ENCODE data around the gene CALD1. TPM values are rescaled to one million over a fixed set of nuclear protein-coding genes. Genes with fewer than 3 reads are reported as not detected.

Gene CALD1
- polyA plus RNA-seq, 1 donor from 2014 or later, result 8.0 TPM

DNA sequence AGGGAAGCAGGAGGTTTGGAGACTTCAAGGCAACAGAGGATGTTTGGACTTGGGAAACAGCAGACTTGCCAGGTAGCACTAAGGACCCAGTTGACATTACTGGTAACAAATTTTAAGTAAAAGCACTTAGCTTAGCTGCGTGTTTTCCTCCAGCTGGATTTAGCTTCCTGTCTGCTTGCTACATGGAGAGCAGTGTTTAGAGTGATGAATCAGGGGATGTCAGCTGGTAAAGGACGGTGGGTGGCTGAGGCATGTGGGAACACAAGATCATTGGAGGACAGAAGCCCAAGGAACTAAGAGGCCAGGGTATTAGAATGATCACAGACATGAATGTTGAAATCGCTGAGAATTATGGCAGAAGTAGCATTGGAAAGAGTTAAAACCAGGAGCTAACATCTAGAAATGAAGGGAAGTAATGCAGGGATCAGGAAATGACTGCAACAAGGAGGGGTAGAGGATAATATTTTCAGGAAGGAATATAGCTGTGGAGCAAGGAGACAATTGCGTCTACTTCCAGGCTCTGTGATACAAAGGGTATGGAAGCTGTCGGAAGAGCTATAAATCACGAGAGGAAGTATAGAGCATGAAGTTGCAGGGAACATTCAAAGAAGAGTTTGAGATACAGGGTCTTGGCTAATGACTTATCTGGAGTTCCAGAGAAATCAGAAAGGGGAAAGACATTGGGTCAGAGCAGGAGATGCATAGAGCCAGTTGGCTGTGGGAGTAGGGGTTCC lies 34.4 kb downstream of the CALD1 start:
- Histone ChIP-seq H2AFZ (ENCODE audit: low read depth, low read length) (no peak overlapping the region), H4K20me1 (ENCODE audit: insufficient read depth) (no peaks in the 10 kb centered on the region), H3K79me2 (replicated peaks; ENCODE audit: insufficient read depth, low read length) (no peaks in the 10 kb centered on the region), H3K9me3 (ENCODE audit: low read length) (no peaks in the 10 kb centered on the region), H3K4me3 (ENCODE audit: low read length) (no peak overlapping the region), H3F3A (ENCODE audit: insufficient read depth, low read length, poor library complexity, severe bottlenecking) (no peaks in the 10 kb centered on the region), H3K4me2 (ENCODE audit: low read length) (no peak overlapping the region), H3K27ac (ENCODE audit: low read length) (no peak overlapping the region), H3K36me3 (ENCODE audit: insufficient read depth, low read length) (no peaks in the 10 kb centered on the region), H3K27me3 (ENCODE audit: insufficient read depth, low read depth, low read length) (no peaks in the 10 kb centered on the region), H3K9ac (ENCODE audit: low read length) (no peak overlapping the region), H3K9me2 (ENCODE audit: insufficient read depth, low read length) (no peaks in the 10 kb centered on the region)
- TF ChIP-seq EZH2 (IDR thresholded peaks at IDR 0.05; ENCODE audit: borderline replicate concordance, insufficient read depth, low read length, poor library complexity, severe bottlenecking) (no peak), MXI1 (conservative IDR thresholded peaks at IDR 0.05; ENCODE audit: poor library complexity, severe bottlenecking) (no peak), TAF1 (IDR thresholded peaks at IDR 0.05; ENCODE audit: low read depth) (no peak), POLR2AphosphoS5 (IDR thresholded peaks at IDR 0.05) (no peak)

DNA sequence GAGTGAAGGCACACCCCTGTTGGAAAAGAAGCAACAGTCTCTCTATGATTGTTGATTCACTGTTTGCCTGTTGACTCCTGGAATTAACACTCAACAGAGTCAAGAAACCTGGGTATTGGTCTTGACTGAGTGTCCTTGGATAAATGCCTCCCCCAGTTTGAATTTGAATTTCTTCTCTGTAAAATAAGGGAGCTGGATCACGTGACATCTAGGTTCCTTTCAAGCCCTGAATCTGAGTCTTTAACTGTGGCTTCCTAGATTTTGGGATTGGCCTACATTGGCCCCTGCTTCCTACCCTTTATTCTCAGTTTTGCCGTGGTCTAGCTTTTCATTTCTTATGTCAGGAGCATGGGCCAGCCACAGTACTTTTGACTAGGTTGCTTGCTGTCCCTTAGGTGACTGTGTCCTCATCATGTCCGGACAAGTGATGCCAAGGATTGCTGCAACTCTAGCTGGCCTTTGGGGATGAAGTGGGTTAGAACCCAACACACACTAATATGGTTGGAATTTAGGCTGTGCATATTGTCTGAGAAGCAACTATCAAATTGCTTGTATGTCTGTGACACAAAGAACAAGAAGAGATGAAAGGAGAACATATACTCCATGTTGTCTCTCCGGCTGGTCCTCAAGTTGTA lies 35.4 kb downstream of the CALD1 start:
- Histone ChIP-seq H3K27ac (ENCODE audit: low read length) (no peak overlapping the region), H3F3A (ENCODE audit: insufficient read depth, low read length, poor library complexity, severe bottlenecking) (no peaks in the 10 kb centered on the region), H3K4me2 (ENCODE audit: low read length) (no peak overlapping the region), H3K27me3 (ENCODE audit: insufficient read depth, low read depth, low read length) (no peaks in the 10 kb centered on the region), H3K9ac (ENCODE audit: low read length) (no peak overlapping the region), H3K9me3 (ENCODE audit: low read length) (no peaks in the 10 kb centered on the region), H3K36me3 (ENCODE audit: insufficient read depth, low read length) (no peaks in the 10 kb centered on the region), H3K4me3 (ENCODE audit: low read length) (no peak overlapping the region), H2AFZ (ENCODE audit: low read depth, low read length) (no peak overlapping the region), H4K20me1 (ENCODE audit: insufficient read depth) (no peaks in the 10 kb centered on the region), H3K79me2 (replicated peaks; ENCODE audit: insufficient read depth, low read length) (no peaks in the 10 kb centered on the region), H3K9me2 (ENCODE audit: insufficient read depth, low read length) (no peaks in the 10 kb centered on the region)
- no peak for TF ChIP-seq EZH2 (IDR thresholded peaks at IDR 0.05; ENCODE audit: borderline replicate concordance, insufficient read depth, low read length, poor library complexity, severe bottlenecking)
- no peak for TF ChIP-seq MXI1 (conservative IDR thresholded peaks at IDR 0.05; ENCODE audit: poor library complexity, severe bottlenecking)
- no peak for TF ChIP-seq SMC3 (conservative IDR thresholded peaks at IDR 0.05; ENCODE audit: poor library complexity)
- no peak for TF ChIP-seq POLR2AphosphoS5 (IDR thresholded peaks at IDR 0.05)
- TF ChIP-seq, protein P1, sequence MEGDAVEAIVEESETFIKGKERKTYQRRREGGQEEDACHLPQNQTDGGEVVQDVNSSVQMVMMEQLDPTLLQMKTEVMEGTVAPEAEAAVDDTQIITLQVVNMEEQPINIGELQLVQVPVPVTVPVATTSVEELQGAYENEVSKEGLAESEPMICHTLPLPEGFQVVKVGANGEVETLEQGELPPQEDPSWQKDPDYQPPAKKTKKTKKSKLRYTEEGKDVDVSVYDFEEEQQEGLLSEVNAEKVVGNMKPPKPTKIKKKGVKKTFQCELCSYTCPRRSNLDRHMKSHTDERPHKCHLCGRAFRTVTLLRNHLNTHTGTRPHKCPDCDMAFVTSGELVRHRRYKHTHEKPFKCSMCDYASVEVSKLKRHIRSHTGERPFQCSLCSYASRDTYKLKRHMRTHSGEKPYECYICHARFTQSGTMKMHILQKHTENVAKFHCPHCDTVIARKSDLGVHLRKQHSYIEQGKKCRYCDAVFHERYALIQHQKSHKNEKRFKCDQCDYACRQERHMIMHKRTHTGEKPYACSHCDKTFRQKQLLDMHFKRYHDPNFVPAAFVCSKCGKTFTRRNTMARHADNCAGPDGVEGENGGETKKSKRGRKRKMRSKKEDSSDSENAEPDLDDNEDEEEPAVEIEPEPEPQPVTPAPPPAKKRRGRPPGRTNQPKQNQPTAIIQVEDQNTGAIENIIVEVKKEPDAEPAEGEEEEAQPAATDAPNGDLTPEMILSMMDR (IDR thresholded peaks at IDR 0.05; ENCODE audit: poor library complexity, severe bottlenecking), result no peak
- TF ChIP-seq TAF1 (IDR thresholded peaks at IDR 0.05; ENCODE audit: low read depth), result no peak
- no peak for TF ChIP-seq EP300 (conservative IDR thresholded peaks at IDR 0.05; ENCODE audit: poor library complexity, severe bottlenecking)
- no peak for TF ChIP-seq RAD21 (conservative IDR thresholded peaks at IDR 0.05)
- TF ChIP-seq, protein P2, sequence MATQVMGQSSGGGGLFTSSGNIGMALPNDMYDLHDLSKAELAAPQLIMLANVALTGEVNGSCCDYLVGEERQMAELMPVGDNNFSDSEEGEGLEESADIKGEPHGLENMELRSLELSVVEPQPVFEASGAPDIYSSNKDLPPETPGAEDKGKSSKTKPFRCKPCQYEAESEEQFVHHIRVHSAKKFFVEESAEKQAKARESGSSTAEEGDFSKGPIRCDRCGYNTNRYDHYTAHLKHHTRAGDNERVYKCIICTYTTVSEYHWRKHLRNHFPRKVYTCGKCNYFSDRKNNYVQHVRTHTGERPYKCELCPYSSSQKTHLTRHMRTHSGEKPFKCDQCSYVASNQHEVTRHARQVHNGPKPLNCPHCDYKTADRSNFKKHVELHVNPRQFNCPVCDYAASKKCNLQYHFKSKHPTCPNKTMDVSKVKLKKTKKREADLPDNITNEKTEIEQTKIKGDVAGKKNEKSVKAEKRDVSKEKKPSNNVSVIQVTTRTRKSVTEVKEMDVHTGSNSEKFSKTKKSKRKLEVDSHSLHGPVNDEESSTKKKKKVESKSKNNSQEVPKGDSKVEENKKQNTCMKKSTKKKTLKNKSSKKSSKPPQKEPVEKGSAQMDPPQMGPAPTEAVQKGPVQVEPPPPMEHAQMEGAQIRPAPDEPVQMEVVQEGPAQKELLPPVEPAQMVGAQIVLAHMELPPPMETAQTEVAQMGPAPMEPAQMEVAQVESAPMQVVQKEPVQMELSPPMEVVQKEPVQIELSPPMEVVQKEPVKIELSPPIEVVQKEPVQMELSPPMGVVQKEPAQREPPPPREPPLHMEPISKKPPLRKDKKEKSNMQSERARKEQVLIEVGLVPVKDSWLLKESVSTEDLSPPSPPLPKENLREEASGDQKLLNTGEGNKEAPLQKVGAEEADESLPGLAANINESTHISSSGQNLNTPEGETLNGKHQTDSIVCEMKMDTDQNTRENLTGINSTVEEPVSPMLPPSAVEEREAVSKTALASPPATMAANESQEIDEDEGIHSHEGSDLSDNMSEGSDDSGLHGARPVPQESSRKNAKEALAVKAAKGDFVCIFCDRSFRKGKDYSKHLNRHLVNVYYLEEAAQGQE (IDR thresholded peaks at IDR 0.05; ENCODE audit: borderline replicate concordance), result no peak
